Measurements from ENCODE around the gene CENPE. TPM values are rescaled to one million over a fixed set of nuclear protein-coding genes. Genes with fewer than 3 reads are reported as not detected.
A peak's percentile ranks its signal among the peaks of the same experiment; 100 is the strongest.

Gene CENPE
- polyA plus RNA-seq, 1 experiment, result 2.4 TPM

DNA sequence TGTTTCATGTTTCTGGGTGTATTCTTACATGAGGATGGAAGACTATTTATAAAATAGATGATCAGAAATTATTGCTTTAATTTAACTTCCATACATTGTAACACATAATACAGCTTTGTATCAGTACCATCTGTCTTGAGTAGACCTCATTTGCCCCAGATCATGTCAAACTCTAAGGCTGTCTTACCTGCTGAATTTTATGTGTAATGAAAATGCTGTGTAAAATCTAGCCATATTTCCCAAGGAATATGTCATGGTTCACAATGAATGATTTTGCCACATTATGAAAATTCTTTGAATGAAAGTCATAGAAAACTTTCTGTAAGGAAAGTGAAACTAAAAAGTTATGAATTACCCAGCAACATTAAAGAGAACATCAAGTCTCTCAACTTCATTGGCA is 105.9 kb downstream of the CENPE start:
- Histone ChIP-seq H3K27me3 (ENCODE audit: control insufficient read depth, insufficient read depth, low read length) (no peaks in the 10 kb centered on the region), H3K36me3 (ENCODE audit: control insufficient read depth, insufficient read depth, low read length) (peaks cover 7% of the 10 kb centered on the region), H3K4me3 (ENCODE audit: low read depth, low read length) (no peak overlapping the region)
- ChIA-PET CTCF (interaction anchor here (0.7 to 4.2 kb wide), 15 partner anchors 11 to 672 kb away, joined by 3 to 52 read pairs (median 4); no protein-coding TSS in a partner anchor), POLR2A (interaction anchor here (0.6 kb wide), 1 partner anchor 631 kb away, joined by 3 read pairs; no protein-coding TSS in a partner anchor)
- TF ChIP-seq, protein P1, sequence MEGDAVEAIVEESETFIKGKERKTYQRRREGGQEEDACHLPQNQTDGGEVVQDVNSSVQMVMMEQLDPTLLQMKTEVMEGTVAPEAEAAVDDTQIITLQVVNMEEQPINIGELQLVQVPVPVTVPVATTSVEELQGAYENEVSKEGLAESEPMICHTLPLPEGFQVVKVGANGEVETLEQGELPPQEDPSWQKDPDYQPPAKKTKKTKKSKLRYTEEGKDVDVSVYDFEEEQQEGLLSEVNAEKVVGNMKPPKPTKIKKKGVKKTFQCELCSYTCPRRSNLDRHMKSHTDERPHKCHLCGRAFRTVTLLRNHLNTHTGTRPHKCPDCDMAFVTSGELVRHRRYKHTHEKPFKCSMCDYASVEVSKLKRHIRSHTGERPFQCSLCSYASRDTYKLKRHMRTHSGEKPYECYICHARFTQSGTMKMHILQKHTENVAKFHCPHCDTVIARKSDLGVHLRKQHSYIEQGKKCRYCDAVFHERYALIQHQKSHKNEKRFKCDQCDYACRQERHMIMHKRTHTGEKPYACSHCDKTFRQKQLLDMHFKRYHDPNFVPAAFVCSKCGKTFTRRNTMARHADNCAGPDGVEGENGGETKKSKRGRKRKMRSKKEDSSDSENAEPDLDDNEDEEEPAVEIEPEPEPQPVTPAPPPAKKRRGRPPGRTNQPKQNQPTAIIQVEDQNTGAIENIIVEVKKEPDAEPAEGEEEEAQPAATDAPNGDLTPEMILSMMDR (IDR thresholded peaks at IDR 0.05; ENCODE audit: insufficient read depth, low read depth, low read length), result no peak
- no peak for DNase-seq (ENCODE audit: low read depth)

DNA sequence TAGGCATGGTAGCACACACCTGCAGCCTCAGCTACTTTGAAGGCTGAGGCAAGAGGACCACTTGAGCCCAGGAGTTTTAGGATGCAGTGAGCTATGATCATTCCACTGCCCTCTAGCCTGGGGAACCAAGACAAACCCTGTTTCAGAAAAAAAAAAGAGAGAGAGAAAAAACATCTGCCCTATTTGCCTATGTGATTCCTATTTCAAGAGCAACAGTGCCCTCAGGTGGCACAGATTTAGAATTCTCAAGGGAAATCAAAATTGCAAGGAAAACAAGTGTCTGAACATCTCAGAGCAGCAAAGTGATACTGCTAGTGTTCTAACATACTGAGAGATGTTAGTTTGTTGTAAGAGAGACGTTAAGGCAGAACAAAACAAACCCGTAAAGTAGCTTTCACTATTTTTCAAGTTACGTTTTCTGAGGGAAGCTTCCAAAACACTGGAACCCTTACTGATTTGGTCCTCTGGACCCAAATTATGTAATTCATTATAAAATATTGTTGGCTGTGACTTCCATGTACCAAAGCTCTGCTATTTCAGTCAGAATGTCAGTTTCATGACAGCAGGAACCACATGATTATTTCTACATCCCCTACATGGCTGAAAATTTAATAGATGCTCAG is 106.4 kb downstream of the CENPE start:
- CTCF ChIA-PET, result interaction anchor here (0.6 to 4.2 kb wide), 21 partner anchors 11 to 904 kb away, joined by 3 to 52 read pairs (median 4); no protein-coding TSS in a partner anchor
- POLR2A ChIA-PET, result interaction anchor here (0.6 kb wide), 2 partner anchors 318 to 631 kb away, joined by 3 to 4 read pairs; no protein-coding TSS in a partner anchor
- no peak overlapping the region for H3K4me3 ChIP-seq (ENCODE audit: low read depth, low read length)
- H3K27me3 ChIP-seq (ENCODE audit: control insufficient read depth, insufficient read depth, low read length), result no peaks in the 10 kb centered on the region
- no peak for DNase-seq (ENCODE audit: low read depth)
- H3K36me3 ChIP-seq (ENCODE audit: control insufficient read depth, insufficient read depth, low read length), result peaks cover 7% of the 10 kb centered on the region
- TF ChIP-seq, protein P1 (IDR thresholded peaks at IDR 0.05; ENCODE audit: insufficient read depth, low read depth, low read length), result peak; percentile 60

DNA sequence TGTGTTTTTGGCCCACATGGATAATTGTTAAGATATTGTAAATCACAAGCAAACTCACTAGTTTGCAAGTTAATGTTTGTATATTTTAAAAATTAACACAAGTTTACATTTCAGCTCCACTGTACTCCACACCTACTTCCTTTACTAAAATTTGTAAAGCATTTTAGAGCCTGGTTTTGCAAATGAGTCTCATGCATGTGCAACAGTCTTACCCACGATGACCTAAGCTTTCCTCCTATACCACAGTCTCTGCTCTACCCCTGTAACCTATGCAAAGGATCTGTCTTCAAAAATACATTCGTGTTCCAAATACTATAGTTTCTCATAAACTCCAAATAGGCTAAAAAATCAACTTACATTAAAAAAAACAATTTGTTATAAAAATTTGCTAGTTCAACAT is 108.7 kb downstream of the CENPE start:
- Histone ChIP-seq H3K4me3 (ENCODE audit: low read depth, low read length) (no peak overlapping the region), H3K36me3 (ENCODE audit: control insufficient read depth, insufficient read depth, low read length) (peaks cover 8% of the 10 kb centered on the region), H3K27me3 (ENCODE audit: control insufficient read depth, insufficient read depth, low read length) (no peaks in the 10 kb centered on the region)
- CTCF ChIA-PET, result interaction anchor here (1.2 to 4.2 kb wide), 5 partner anchors 9 to 469 kb away, joined by 3 to 52 read pairs (median 6); no protein-coding TSS in a partner anchor
- TF ChIP-seq, protein P1 (IDR thresholded peaks at IDR 0.05; ENCODE audit: insufficient read depth, low read depth, low read length), result no peak
- DNase-seq (ENCODE audit: low read depth), result no peak
- POLR2A ChIA-PET, result interaction anchor here (0.6 kb wide), 1 partner anchor 427 kb away, joined by 4 read pairs; no protein-coding TSS in a partner anchor

DNA sequence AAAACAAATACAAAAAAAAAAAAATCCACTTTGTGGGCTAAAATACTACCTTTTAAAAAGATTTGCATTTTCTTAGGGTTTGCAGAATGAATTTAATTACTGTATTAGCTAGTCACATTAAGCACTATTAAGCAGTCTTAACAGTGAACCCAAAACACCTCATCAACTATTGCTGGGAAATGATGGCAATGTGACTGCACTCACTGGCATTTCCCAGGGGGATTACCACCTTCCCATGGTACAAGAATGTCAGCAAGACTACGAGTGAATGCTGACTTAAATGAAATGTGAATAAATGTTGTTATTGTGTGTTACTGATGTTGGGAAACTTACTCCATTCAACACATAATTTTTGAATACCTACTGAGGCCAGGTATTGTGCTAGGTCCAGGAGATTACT is 111.6 kb downstream of the CENPE start:
- peaks cover 9% of the 10 kb centered on the region for H3K36me3 ChIP-seq (ENCODE audit: control insufficient read depth, insufficient read depth, low read length)
- TF ChIP-seq, protein P1 (IDR thresholded peaks at IDR 0.05; ENCODE audit: insufficient read depth, low read depth, low read length), result no peak

DNA sequence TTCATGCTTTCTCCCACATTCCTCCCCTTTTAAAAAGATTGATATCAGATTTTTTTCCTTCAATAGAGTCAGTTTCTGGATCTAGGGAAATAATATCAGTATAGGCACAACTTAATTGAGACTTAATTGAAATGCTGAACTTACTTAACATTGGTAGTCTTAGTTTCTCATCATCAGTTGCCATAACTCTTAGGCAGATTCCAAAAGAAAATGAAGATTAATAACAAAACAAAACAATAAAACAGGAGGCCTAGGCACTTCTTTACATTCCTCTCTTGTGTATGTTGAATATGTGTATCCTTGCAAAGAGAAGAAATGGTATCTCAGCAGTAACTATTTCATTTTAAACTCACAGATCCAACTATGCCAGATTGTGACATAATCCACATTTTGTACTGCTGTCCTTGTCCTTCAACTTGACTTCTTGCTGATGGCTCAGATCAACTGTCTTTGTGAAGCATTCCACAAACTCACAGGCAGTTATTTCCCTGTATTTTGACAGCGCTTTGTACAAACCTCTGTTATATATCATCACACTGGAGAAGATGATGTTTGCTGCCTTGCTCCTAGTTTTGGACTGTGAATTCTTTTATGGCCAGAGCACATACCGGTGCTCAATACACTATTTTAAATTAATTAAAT is 112.5 kb downstream of the CENPE start:
- no peaks in the 10 kb centered on the region for H3K27me3 ChIP-seq (ENCODE audit: control insufficient read depth, insufficient read depth, low read length)
- ChIA-PET POLR2A (no interaction called here), CTCF (no interaction called here)
- H3K36me3 ChIP-seq (ENCODE audit: control insufficient read depth, insufficient read depth, low read length), result peaks cover 11% of the 10 kb centered on the region
- no peak overlapping the region for H3K4me3 ChIP-seq (ENCODE audit: low read depth, low read length)
- TF ChIP-seq, protein P1 (IDR thresholded peaks at IDR 0.05; ENCODE audit: insufficient read depth, low read depth, low read length), result no peak
- DNase-seq (ENCODE audit: low read depth), result no peak

More for the DNA sequence above, 111.6 kb downstream of the CENPE start:
- DNase-seq (ENCODE audit: low read depth), result no peak
- no peaks in the 10 kb centered on the region for H3K27me3 ChIP-seq (ENCODE audit: control insufficient read depth, insufficient read depth, low read length)
- CTCF ChIA-PET, result no interaction called here
- no peak overlapping the region for H3K4me3 ChIP-seq (ENCODE audit: low read depth, low read length)
- POLR2A ChIA-PET, result no interaction called here

All from BJ (cell line).